HG02981 (cell line): ENCODE results near the gene COPZ1.
"Not testable (repeated sequence)": the region's sequence is repeated elsewhere in the genome, so short reads cannot be mapped to it uniquely, and the experiment has no call there.

ENCODE experiments used
- ATAC-seq: cut with Tn5 transposase; IDR thresholded peaks from one replicate; pipeline ENCODE4 v1.9.1; 2021; ENCODE audit warnings: mild to moderate bottlenecking, moderate library complexity; ENCODE audit not compliant: unreplicated experiment

COPZ1 gene

DNA sequence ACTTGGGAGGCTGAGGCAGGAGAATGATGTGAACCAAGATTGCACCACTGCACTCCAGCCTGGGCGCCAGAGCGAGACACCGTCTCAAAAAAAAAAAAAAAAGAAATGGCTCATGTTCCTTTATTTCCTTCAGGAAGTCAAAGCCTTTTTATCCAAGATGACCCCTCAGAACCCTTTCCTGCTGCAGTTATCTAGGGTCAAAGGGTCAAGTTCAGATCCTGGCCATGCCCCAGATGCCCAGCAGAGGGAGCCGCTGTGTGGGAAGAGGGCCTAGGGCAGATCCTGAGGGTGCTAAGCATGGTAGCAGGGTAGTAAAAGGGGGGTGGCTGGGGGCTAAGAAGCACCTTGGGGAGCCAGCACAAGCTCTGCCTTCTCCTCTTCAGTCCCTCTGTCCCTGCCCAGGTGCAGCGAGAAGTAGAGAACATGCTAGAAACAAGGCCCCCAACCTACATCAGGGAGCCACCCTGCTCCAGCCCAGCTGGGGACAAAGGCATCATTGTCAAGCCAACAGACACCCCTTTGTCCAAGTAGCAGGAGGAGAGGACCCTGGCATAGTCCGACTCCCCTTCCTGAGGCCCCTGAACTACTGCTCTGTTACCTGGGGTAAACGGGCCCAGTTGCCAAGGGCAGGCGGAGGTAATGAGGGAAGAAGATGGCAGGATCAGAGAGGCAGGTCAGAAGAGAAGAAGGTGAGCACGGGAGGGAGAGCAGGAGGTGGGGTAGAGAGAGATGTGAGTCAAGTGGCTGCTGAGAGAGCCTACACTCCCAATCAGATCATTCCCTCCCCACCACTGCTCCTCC lies 30.6 kb upstream of the COPZ1 start:
- peak; percentile 54 for ATAC-seq

DNA sequence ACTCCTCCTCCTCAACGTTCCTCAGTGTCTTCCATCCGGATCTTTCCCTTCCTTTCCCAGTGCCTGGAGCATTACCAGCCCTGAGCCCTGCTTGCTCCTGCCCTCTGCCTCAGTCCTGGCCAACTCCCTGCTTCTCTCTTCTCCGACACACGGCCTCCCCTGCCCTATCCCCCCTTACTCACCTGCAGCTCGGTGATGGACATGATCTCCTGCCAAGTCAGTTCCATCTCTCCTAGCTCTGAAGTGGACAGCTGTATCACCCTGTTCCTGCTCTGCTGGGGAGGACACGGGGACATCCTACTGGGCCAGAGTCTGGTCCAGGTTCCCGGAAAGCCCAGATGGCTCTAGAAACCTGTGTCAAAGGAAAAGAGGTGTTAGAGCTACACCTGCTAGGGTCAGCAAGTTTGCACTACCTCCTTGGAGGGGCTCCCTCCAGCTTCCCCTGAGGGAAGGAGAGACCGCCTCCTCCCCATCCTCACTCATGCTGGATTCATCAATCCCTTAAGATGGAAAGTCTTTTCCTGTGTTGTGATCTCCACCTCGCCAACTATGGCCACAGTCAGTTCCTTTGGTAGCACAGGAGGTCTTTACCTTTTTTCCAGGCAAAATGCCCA lies 29.9 kb upstream of the COPZ1 start:
- ATAC-seq = no peak

DNA sequence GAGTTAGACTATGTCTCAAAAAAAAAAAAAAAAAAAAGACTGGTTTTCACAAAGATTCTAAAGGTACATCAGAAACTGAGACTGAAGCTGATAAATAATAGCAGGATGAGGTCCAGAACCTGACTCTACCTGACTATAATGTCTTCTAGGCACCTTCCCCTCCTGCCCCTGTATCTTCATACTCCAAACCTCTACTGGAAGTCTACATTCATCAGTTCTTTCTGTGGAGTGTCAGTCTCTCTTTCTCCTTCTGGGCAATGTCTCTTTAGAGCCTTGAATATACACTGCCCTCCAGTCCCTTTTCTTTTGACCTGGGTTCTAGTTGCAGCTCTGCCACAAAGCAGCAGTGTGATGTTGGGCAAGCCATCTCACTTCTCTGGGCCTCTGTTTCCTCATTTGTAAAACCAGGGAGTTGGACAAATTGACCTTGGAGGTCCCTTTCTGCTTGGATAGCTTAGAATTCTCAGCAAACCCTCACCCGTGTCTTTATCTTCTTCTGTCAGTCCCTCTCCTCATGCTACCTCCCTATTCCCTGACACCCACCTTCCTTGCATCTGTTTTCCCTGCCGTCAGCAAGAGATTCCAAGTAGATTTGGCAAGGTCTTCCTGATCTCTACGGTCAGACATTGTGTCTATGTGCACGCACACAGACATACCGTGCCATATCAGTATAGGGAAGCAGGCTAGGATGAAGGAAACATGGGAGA lies 28.4 kb upstream of the COPZ1 start:
- no peak for ATAC-seq

DNA sequence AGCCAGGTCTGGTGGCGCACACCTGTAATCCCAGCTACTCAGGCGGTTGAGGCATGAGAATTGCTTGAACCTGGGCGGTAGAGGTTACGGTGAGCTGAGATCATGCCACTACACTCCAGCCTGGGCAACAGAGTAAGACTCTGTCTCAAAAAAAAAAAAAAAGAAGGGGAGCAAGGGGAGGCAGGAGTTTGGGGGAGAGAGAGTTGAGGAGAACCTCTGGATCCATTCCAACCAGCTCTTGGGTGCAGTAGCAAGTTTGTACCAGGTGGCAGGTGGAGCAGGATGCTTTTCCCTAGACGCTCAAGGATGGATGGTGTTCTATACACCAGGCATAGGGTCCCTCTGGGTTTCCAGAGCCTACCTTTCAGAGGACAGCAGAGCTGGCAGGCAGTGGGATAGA lies 26.0 kb upstream of the COPZ1 start:
- no peak for ATAC-seq

DNA sequence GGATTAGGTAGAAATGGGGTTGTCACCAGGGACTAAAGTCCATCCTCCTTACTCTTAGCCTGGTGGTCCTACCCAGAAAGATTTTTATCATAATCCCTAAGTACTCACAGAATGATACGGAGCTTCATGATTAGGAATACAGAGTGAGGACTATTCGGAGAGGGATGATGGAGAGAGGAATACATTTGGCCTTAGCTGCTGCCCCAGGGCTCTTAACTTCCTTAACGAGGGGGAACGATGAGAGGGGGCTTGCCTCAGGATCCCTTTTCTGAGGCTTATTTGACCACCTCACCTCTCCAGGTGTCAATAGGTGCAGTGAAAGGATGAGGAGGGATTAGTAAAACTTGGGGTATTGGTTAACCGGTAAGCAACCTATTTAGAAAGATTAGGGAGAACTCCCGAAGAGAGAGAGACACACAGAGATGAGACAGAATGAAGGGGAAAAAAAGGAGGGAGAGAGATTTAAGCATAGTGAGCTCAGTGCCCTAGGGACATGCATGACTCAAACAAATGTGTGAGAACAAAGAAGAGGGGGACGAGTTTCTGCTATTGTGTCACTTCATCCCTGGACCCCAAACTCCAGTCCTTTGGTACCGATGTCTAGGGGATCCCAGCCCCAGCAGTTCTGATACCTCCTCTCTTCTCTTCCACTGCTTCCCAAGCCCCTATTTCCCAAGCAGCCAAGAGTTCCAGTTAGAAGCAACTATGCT lies 25.3 kb upstream of the COPZ1 start:
- ATAC-seq = no peak

DNA sequence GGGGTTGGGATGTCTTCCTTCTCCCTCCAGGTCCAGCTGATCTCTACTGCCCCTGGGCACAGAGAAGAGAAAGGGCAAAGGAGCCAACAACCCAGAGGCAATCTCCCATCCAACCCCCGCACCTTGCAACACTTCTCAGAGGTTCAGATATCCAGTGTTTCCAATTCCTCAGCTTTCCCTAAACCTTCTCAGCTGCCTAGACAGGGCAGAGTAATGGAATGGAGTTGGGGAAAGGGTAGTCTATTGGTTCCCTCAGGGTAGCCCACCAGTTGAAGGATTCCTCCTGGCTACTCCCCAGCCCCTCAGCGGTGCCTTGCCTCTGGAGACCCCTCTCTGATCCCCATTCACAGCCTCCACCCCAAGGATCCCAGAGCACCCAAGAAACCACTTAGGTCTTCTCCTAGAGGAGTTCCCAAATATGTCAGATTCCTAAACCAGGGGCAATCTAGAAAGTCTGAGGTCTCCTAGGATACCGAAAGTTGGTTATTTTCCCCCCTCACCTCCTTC lies 24.7 kb upstream of the COPZ1 start:
- ATAC-seq = no peak

DNA sequence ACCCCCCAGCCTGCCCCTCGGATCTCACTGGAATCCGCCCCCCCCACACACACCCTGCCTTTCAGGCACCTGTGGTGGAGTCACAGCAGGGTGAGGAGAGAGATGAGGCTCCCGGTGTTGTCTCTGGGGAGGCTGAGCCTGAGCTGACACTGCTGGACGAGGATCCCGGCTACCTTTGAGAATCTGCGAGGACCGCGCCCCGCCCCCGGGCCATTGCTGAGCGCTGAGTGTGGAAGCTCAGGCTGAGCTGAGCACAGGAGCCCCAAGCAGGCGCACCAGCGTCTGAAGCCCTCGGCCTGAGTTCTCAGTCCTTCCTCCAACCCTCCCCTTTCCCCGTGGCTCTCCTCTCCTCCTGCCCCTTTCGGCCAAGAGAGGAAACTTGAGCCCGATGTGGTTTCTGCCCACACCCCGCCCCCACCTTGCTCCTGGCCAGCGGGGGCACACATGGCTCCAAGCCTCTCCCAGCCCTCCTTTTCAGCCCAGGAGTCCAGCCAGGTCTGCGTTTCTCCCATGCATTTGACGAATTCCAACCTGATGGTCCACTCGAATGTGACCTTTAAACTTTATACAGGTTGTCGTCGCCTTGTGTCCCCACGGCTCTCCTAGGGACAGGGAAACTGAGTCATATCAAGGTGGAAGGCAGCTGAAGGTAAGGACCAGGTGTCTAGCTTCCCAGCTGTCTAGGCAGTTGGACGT lies 24.1 kb upstream of the COPZ1 start, which contains the start of gene NFE2:
NFE2 (minus strand) TSS at position 284 of the 696 bp plus-strand sequence. CDS start 5,767 bp downstream, outside the sequence.
- no peak for ATAC-seq

DNA sequence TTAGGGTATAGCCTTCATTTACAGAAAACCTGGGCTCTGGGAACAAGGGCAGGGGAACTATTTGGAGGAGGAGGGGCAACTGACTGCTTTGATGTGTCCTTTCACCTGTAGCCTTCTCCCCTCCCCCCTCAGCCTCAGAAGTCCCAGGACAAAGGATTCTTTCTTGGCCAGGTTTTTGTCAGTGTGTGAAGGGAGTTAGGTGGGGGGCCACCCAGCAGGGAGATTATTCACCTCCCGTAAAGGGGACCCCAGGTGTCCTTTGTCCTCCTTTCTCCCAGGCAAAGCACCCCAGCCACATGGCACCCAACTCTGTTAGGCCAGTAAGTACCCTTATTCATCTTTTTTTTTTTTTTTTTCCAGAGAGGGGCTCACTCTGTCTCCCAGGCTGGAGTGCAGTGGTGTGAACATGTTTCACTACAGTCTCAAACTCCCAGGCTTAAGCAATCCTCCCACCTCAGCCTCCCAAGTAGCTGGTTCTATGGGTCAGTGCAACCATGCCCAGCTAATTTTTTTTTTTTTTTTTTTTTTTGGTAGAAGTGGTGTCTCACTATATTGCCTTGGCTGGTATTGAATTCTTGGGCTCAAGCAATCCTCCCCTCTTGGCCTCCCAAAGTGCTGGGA lies 23.4 kb upstream of the COPZ1 start:
- ATAC-seq = no peak

DNA sequence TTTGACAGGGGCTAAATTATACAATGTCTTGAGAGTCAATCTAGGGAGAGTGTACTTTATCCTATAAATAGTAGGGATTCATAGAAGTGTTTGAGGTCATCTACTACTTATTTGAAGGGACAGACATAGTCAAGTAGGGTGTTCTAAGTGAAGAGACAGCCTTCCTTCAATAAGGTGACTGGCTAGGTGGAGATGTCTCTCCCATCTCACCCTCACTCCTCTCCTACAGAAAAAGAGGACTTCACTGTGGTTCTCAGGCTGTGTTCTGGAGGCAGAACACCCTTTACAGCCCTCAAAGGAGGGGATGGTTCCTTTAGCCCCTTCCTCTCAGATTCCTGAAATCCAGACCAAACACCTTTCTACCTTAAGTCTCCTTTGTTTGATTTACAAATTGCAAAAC lies 21.3 kb upstream of the COPZ1 start:
- ATAC-seq = no peak

DNA sequence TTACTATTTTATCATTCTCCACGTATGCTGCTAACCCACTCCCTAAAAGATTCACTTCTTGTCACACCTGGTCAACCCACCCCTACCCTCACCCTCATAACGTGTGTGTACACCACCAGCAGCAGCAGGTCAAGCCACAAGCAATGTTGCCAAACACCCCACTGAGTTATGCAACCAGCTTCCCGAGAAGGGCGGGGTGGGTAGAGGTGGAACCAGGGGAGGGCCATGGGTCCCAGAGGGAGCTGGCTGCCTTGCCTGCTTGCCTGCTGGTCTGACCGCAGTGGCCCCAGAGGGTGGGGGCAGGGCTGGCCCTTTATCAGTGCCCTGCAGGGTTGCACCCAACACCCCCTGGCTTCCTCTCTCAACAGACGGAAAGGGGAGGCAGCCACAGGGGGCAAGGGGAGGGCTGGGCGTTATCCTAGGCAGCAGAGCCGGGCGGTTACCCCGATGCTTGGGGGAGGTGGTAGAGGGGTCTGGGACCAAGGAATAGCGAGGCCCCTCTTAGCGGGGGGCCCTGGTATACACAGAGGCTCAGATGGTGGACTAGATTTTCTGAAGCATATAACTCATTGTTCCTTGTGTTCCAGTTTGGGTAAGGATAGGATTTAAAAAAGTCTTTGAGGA lies 20.6 kb upstream of the COPZ1 start:
- ATAC-seq = no peak

DNA sequence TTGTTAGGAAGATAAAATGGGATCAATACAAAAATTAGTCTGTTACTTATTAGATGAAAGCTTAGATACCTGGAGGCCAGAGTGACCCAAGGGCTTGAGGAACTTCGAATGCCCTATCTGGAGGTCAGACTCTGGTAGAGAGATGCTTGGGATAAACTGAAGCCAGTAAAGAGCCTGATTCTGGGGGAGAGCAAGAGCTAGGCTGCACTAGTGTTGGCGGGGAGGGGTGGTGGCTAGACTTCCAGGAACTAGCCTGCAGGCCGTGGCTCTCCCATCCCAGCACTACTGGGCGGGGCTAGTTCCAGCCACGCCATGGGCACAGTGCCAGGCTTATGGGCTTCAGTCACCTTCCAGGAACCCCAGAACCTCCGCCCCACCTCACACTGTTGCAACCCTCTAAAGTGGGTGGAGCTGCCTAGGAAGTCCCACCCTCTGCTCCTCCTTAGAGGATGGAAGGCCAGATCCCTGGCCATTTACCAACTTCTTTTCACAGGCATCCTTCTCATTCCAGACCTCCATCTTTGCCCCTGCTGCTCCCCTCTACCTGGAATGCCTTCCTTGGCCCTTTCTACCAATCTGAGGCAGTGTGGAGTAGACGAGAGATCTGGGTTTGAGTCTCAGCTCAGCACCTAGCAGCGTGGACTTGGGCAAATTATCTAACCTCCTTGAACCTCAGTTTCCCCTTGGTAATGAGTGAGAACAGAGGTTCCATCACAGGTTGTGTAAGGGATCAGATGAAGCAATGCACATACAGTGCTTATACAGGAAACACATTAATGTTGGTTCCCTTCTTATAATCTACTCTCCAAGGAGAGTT lies 17.8 kb upstream of the COPZ1 start:
- no peak for ATAC-seq

DNA sequence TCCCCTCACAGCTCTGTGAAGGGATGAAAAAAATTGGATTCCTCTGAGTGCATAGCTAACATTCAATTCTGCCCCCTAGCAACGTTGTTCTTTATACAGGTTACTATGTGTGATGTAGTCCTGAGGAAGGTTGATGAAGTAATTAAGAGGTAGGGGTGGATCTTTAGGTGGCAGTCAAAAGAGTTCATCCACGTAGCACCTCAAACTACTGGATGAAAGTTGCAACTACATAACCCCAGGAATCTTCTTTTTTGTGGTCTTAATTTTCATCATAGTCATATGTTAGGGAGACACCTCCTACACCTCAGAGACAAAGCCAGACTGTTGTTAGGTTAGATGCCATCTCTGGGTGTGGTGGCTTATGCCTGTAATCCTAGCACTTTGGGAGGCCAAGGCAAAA lies 13.9 kb upstream of the COPZ1 start:
- ATAC-seq = no peak

DNA sequence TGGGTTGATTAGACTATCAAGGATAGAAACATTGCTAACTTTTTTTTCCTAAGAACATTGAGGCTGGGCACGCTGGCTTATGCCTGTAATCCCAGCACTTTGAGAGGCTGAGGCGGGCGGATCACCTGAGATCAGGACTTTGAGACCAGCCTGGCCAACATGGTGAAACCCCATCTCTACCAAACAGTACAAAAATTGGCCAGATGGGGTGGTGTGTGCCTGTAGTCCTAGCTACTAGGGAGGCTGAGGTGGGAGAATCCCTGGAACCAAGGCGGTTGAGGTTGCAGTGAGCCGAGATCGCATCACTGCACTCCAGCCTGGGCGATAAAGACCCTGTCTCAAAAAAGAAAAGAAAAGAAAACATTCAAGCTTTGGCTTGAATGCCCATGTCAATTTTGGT lies 12.6 kb upstream of the COPZ1 start:
- ATAC-seq = not testable (repeated sequence)

DNA sequence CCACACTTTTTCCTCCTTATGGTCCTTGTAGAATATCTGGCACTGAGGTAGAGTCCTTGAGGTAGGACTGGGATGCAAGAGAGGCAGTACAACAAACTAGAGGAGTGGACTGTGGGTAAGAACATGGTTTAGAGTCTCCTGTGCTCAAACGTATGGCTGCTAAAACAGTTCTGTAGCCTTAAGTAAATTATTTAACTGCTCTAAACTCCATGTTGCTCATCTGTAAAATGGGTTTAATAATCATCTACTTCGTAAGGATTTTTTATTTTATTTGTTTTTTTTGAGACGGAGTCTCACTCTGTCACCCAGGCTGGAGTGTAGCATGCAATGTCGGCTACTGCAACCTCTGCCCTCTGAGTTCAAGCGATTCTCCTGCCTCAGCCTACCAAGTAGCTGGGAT lies 3.6 kb upstream of the COPZ1 start:
- no peak for ATAC-seq

DNA sequence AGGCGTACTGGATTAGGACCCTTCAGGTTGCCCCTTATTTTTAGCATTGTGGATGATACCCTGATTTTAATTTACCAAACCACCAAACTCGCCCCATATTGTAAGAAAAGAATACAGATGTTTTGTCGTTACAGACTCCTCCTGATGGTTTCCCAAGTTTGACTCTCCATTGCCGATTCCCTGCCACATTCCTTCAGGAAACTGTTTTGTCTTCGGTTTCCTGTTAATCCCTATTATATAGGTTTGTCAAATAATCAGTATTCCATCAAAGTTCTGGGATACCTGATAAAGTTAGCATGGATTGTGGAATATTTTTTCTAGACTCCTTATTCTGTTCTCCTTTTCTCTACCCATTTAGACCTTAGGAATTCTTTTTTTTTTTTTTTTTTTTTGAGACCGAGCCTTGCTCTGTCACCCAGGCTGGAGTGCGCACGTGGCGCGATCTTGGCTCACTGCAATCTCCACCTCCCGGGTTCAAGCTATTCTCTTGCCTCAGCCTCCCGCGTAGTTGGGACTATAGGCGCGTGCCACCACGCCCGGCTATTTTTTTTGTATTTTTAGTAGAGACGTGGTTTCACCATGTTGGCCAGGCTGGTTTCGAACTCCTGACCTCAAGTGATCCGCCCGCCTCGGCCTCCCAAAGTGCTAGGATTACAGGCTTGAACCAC lies 645 bp downstream of the COPZ1 start:
- not testable (repeated sequence) for ATAC-seq

DNA sequence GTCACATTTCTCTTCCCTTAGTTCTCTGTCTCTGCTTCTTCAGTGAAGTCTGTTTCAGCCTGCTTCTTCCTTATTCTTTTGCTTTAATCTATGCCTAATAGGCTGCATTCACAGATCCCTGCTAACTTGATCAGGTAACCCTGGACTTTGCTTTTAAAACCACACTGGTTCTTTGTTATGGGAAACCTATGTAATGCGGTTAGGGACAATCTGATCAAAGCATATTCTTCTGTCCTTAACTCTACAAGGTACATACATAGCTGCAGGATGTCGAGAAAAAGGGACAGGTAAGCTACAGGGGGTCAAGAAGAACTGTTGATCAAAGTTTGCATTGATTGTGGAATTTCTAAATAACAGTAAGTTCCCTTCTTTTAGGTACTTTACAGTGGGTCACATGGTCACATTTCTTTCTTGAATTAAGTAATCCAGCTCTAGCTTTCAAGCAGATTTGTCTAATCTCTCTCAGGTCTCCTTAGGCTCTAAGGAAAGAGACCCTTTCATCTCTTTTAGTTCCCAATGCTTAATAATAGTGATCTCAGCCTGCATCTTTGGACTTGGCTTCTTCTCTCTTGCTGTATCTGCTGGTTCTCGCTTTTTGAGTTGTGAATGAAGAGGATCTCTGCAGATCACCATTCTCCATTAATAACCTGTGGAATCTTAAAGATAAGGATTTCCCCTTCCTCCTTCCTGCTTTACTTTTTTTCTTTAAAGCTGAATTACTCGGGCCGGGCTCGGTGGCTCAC lies 3.8 kb downstream of the COPZ1 start:
- ATAC-seq = no peak

DNA sequence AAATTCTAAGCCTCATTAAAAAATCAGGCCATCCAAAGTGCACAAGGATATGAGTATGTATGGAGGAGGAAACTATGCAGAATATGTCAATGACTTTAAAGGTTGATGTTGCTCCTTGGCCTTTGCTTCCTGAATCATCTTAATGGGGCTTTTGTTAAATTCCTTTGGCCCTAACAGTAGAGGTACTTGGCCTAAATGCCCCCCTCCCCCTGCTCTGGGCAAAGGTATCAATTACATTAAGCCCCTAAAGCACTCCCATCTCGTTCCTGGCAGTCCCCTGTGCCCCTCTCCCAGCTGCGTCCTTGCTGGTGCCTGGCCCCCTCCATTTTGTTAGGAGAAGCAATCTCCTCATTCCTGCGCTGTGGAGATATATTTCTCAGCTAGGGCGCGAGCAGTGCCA lies 4.8 kb downstream of the COPZ1 start:
- no peak for ATAC-seq

DNA sequence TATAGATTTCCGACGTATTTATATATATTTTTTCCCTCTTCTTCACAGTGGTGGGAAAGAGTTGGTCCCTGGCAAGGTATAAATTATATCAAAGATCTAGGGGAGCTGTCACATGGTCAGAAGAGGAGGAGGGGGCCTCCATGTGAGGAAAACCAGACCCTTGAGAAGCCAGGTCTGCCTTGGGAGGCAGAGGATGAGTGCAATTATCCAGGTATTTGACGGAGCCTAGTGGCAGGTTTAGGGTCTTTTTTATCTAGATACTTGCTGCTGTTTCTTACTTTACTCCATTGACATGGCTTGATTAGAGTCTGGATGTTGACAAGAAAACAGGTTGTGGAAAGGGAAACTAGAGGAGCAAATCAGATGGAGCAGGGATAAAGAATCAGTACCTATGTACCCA lies 5.5 kb downstream of the COPZ1 start:
- ATAC-seq = no peak
